HG03039 (cell line): Measurements from ENCODE around the gene ADAMTS12.
A peak's percentile ranks its signal among the peaks of the same experiment; 100 is the strongest.

Experiments used
- ATAC-seq: cut with Tn5 transposase; IDR thresholded peaks from one replicate; pipeline ENCODE4 v1.9.1; 2021; ENCODE audit warnings: mild to moderate bottlenecking, moderate library complexity; ENCODE audit not compliant: unreplicated experiment

Gene ADAMTS12

DNA sequence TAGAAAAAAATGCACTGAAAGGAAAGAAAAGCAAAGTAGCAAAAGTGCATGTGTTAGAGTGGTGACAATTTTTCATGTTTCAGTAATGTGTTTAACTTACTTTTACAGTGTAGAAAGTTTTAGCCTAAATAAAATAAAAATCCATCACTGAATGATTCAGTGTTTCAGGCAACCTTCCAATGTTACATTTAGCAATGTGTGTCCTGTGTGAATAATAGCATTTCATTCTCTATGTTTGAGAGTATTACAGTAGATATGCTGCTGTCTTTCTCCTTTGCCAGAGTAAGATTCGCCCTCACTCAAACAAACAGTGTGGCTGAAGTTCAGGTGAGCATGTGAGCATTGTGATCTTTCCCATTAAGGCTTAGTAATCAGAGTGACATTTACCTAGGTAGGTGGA is 279.9 kb downstream of the ADAMTS12 start:
- no peak for ATAC-seq

DNA sequence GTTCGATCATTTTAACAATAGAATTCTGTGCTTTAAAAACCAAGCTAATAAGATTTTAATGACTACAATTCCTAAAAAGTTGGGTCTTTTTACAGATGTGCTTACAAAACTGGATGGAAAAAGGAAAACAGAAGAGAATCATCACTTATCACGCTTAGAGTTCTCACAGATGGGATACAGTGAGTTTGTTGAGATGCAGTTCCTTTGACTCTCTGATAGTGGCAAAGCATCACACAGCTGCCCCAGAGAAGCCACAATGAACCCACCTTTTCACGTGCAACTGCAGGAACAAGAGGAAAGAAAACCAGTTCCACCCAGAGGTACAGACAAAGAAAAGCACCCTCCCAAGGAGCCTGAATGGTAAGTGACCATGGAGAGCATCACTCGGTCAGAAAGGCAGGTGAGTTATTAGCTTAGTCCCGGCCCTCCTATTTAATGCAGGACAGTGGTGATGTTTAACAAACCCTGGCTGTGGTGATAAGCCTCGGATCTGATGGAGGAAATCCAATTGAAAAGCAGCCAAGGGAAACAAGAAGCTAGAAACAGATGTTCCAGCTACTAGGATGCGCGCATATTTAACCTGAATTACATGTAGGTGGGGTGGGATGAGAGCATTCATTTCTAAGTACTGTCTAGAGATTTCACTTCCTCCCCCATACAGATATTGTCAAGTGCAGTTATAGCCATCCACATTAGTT is 283.3 kb downstream of the ADAMTS12 start:
- ATAC-seq, result no peak

DNA sequence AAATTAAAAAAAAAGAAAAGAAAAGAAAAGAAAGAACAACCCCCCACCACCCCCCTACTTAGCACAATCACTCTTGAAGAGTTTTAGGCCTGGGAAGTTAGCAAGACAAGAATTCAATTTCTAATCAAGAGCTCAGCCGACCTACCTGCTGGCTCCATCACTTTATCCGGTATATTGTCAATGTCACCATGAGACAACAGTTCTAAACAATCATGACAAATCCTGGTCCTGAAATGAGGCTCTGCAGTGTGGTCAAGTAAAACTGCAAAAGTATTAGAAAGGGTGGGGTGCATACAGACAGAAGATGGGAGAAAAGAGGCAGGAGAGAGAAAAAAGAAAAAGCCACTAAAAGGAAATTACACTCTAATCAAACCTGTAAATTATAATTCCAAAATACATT is 287.3 kb downstream of the ADAMTS12 start:
- no peak for ATAC-seq

DNA sequence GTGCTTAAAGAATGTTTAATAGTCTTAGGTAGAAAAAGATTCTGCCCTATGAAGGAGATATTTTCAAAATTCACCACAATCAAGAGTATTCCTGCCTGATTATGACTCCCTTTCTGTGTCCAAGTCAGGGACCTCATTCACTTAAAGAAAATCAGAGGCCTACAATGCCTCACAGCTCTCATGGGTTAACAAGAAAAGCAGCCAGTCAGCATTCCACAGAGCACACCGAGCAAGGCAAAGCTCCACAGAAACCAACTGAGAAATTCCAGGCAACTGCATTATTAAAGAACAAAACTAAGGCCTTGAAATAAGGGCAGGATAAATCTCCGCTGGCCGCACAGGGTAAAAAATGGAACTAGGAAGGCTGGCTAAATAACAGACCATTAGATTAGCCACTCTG is 289.9 kb downstream of the ADAMTS12 start:
- no peak for ATAC-seq

DNA sequence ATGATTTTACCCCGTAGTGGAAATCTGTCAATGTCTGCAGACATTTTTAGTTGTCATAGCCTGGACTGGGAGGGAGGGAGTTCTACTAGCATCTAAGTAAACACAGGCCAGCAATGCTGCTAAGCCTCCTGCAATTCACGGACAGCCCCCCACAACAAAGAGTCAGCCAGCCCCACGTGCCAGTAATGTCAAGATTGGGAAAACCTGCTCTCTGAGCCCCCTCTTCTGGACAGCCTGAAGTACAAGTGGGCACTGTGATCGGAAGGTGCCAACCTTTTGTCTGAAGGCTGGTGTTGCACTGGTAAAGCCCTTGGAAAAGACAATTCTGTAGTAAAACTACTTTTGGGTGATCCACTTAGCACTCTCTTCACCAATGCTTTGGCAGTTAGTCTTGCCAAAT is 296.5 kb downstream of the ADAMTS12 start:
- ATAC-seq, result no peak

DNA sequence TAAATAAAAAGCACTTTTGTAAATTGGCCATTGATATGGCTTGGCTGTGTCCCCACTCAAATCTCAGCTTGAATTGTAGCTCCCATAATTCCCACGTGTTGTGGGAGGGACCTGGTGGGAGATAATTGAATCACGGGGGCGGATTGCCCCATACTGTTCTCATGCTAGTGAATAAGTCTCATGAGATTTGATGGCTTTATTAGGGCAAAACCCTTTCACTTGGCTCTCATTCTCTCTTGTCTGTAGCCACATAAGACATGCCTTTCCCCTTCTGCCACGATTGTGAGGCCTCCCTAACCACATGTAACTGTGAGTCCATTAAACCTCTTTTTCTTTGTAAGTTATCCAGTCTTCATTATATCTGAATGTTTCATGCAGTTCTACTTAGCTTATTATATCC is 297.8 kb downstream of the ADAMTS12 start:
- no peak for ATAC-seq

DNA sequence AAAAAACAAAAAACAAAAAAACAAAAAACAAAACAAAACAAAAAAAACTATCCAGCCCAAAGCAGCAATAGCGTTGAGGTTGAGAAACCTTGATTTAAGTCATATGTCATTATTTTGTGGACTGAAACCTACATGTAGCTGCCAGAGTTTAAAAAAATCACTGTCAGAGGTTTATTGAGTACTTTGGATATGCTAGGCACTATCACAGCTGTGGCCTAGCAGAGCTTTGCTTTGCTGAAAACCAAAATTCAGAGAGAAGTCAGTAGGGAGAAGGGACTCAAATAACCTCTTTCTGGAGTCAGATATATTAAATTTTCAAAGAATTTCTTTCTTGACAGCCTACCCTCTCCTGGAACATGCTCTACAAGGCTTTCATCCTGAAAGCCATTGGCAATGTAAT is 299.5 kb downstream of the ADAMTS12 start:
- ATAC-seq, result no peak

DNA sequence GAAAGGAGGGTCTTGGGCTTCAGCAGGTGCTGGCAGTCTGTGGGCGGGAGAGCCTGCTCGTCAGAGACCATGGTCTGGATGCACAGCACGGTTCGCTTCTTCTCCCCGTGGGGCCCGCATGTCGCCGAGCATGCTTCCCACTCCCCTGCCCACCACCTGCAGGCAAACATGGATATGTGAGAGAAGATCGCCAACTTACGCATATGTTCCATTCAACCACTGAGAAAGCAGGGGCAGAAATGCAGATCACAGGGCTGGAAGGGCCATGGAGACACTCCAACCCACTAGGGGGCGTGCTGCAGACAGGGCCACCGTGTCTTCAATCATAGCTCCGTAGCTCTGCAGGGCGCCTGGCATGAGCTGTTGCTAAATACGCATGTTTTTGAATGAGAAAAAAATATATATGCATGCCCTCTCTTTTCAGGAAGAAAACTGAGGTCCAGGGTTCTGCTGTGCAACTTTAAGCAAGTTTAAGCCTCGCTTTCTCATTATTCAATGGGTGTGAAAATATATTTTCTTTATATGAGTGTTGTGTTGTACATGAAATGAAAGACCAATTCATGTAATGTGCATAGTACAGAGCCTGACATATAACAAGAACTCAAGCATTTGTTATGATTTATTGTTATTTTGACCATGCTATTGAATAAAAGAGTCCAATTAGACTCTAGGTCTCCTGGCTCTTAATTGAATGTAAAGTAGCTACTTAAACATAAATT is 303.0 kb downstream of the ADAMTS12 start:
- ATAC-seq, result peak; percentile 89

DNA sequence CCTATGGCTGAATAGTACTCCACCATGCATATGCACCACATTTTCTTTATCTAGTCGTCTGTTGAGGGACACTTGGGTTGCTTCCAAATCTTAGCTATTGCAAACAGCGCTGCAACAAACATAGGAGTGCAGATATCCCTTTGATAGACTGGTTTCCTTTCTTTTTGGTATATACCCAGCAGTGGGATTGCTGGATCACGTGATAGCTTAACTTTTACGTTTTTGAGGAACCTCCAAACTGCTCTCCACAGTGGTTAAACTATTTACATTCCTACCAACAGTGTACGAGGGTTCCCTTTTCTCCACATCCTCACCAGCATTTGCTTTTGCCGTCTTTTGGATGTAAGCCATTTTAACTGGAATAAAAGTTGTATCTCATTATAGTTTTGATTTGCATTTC is 308.5 kb downstream of the ADAMTS12 start:
- ATAC-seq, result no peak

DNA sequence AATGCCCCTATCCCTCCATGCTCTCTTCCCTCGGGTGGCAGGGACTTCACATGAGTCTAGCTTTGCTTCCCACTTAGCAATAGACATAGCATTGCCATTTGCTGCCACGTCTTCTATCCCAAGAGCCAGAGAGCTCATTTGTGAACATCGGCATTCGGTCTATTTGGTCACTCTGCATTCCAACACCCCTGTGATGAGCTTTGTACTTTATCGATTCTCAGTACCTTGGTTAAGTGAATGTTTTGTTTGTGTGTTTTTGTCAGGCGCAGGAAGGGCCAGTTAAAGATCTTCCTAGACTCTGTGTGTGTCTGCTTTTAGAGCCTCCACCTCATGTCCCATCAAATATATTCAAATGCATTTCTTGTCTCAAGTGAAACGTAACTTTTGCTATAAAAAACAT is 309.4 kb downstream of the ADAMTS12 start:
- ATAC-seq, result no peak

DNA sequence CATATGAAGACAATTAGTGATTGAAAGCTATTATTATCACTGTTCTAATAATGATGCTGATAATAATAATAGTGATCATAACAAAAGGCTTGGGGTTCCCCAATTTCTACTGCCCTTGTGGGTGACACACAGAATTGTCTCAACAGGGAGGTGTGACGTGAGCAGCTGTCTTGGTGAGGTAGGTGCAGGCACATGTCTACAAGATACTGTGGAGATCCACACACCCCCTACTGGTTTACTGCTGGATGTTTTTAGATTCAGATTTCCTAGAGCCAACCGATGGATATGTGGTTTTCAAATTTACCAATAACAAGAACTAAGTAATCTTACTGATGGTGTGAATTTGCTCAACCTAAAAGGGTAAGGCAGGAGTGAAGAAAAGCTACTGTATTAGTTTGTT is 312.0 kb downstream of the ADAMTS12 start:
- no peak for ATAC-seq

DNA sequence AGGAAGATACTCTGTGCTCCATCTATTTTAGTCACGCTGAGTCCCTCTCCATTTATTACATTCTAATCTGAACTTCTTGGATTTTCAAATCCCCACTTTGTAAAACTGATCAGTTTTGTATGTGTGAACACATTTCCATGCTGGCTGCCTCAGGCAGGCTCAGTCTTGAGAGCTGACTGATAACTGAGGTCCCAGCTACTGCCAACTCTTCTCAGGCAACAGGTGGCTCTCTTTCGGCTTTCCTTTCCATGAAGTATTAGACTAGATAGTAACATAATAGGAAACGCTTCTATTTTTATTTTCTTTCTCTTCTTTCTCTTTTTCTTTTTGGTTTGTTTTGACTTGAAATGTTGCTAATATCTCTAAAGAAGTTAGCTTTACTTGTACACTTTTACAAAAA is 312.6 kb downstream of the ADAMTS12 start:
- no peak for ATAC-seq

DNA sequence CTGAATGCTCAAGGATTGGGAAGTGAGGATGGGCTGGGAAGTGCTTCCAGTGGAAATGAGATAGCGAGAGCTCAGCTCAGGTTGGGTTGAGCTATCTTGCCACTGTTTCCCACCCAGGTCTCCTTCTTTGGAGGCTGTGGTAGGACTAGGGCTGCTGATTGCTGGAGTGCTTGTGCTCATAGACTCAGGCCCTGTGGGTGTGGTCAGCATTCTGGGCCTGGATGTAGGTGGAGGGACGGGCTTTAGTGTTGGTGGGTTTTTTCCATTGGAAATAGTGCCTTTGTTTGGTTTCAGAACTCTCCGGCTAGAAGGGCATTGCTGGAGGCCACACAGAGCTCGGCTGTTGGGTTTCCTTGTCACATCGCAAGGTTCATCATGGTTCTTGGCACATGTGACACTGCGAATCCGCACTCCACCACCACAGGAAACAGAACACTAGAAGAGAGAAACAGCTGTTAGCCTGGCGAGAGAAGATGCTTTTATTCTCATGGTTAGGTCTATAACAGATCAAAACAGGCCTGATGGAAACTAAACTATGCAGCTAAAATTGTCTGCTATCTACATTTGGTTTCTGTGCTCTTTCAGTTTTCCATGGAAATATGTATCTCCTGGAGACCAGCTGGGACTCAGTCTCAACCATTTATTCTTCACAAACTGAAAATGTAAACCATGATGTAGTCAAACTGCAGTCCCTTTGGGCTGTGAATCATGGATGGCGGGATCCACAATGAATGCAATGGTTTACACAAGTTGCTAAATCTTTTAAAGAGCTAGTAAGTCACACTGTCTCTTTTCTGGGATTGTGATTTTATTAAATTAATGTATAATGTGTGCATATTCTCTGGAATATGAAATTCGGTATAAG is 314.8 kb downstream of the ADAMTS12 start:
- ATAC-seq, result no peak

DNA sequence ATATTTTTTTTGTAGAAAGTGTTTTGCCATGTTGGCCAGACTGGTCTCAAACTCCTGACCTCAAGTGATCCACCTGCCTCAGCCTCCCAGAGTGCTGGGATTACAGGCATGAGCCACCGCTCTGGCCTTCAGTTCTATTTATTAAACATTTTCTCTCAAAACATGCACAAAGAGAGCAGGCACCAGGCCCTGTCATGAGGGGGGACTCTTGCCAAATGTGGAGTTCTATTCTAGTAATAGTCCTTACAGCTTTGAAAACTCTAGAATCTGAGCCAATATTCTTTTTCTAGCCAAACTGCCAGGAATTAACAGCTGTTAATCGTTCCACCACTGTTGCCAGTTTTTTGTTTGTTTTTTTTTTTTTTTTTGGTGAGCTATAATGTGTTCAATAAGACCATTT is 326.5 kb downstream of the ADAMTS12 start:
- no peak for ATAC-seq

DNA sequence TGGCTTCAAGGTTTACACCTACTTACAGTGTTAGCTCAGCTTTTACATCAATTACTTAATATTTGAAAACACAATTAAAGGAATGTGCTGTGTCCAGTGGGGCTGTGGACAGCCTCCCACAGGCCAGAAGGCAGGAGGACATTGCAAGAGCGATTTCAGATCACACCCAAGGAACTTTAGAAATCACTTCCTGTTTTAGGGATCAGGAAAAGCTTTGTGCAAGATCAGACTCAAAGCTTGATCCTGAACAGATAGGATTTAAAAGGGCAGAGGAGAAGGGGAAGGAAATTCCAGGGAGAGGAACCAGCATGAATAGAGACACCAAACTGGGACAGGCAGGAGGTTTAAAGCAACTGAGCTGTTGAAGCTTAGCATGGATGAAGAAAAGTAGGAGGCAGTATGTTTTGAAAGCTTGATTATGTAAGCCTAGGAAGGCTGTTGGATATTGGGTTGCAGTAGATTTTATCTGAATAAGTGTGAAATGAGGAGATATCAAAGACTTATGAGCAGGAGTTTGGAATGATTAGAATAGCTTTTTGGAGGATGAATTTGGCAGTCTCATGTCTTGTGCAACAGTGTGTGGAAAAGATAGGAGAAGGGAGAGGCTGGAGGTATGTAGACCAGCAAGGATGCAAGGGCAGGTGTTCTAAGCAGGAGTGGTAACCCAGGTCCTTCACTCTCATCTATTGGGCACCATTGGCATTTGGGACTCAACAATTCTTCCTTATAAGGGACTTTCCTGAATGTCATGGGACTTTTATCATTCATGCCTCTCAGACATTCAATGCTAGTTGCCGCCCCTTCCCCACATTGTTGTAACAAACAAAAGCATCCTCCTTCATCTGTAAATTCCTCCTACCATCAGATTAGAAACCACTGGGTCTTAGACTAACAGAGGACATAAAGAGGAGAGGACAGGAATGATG is 327.5 kb downstream of the ADAMTS12 start:
- ATAC-seq, result no peak

DNA sequence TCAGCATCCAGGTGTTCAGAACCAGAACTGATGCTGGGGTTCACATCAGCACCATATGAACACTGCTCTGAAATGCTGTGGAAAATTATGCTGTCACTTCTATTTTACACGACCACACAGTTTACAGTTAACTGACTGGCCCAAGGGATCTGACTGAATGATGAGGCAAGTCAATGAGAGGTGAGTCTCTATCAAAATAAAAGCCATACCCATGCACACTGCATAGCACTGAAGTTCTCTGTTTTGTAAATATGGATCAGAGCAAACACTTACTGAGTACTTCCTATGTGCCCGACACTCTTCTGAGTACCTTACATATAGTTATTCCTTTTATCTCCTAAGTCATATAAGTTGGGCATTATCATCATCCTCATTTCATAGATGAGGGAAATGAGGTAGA is 328.3 kb downstream of the ADAMTS12 start:
- no peak for ATAC-seq

DNA sequence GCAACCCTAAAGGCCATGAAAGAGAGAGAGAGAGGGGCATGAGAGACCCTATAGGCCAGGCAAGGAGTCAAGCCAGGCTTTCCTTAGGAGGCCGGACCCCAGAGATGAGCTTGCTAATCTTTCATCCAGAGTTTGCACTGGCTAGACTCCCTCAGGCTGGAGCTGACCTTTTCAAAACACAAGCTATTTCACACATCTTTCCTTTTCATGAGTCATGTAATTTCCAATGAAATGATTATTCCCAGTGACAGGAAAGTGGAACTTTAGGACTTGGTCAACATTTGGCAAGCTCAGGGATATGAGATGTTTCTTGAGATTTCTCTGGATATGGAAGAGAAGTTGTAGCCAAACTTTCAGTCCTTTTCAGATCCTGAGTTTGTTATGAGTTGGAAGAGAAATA is 333.3 kb downstream of the ADAMTS12 start:
- ATAC-seq, result no peak

DNA sequence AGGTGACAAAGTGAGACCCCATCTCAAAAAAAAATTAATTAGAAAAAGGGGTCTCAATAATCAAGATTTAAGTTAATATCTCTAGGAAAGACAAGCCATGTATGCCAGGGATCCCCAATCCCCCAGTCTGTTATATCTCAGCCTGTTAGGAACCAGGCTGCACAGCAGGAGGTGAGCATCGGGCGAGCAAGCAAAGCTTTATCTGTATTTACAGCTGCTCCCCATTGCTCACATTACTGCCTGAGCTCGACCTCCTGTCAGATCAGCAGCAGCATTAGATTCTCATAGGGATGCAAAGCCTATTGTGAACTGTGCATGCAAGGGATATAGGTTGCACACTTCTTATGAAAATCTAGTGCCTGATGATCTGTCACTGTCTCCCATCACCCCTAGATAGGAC is 334.2 kb downstream of the ADAMTS12 start:
- no peak for ATAC-seq

DNA sequence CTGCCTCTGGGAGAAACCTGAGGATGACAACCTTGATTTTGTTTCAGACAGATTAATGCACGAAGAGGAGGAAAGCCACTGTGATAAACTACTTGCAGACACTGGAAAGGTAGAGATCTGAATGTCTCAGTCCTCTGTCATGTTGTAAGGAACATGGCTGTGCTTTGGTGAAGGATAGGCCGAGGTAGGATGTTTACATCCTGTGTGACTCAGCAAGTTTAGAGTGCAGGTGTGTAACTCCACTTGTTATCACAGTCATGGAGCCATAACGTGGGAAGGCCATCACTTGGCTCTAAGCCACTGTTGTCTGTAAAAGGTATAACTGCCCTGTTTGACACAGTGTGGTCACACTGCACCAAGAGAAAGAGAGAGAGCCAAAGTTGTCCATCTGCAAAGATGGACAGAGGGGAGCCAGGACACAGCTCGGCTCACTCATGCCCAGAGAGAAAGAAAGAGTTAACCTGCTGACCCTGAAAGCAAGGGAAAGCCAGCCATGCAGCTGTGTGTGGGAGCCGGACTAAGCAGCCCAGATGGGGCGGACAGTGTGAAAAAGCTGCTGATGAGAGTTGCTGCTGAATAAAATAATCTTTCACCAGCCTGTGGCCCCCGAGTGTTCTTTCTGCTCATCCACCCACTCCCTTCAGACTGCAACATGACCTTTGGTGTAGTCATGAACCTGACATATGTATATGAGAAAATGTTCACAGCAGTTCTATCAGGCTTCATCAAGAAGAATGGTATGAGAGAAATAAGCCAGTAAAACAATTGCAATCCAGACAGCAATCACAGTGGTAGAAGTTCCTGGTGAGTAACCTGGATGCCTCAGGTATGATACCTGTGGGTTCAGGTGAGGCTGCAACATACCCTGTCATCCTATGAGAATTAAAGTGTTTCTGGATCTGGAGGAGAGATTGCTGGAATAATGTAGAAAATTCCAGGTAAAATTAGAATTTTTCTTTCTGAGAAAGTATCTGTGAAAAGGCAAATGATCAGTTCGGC is 335.2 kb downstream of the ADAMTS12 start:
- no peak for ATAC-seq
